ENCODE data around the gene STRA6.

The STRA6 gene

DNA sequence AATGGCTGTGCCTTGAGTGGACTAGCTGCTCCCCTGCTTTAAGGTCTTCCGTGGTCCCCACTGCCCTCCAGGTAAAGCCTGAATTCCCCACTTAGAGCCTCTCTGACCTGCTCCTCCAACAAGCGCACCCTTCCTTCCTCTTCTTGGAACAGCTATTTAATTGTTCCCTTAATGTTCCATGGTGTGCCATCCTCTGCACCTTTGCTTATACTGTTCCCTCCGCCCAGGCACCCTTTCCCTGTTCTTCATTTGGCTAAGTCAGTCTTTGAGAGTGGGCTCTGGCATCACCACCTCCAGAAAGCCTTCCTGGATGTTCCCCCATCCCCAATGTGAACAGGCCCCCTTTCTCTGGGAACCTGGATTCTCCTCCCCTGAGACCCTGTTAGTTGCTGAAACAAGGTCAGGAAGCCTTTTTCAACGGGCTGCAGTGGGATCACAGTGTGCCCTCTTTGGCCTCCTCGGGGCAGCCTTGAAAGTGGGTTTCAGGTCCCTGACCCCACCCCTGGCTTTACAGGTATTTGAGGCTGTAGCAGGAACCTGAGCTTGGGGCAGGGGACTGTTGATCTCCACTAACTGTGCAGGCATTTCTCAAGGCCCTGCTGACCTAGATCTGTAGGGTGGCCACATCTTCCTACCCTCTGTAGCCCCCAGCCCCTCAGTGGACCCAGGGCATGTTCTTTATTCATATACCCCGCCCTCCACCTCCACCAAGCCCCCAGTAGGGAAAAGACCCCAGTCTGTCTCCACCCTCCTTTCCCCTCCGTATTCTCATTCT, 24.1 kb downstream of the STRA6 start:
- TF ChIP-seq EZH2 (IDR thresholded peaks at IDR 0.05; ENCODE audit: borderline replicate concordance, low read depth, low read length, severe bottlenecking), result no peak
- TF ChIP-seq, protein P1, sequence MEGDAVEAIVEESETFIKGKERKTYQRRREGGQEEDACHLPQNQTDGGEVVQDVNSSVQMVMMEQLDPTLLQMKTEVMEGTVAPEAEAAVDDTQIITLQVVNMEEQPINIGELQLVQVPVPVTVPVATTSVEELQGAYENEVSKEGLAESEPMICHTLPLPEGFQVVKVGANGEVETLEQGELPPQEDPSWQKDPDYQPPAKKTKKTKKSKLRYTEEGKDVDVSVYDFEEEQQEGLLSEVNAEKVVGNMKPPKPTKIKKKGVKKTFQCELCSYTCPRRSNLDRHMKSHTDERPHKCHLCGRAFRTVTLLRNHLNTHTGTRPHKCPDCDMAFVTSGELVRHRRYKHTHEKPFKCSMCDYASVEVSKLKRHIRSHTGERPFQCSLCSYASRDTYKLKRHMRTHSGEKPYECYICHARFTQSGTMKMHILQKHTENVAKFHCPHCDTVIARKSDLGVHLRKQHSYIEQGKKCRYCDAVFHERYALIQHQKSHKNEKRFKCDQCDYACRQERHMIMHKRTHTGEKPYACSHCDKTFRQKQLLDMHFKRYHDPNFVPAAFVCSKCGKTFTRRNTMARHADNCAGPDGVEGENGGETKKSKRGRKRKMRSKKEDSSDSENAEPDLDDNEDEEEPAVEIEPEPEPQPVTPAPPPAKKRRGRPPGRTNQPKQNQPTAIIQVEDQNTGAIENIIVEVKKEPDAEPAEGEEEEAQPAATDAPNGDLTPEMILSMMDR (IDR thresholded peaks at IDR 0.05; ENCODE audit: borderline replicate concordance, extremely low read depth, low read length, poor library complexity, severe bottlenecking), result no peak
- no peak overlapping the region for H3K4me3 ChIP-seq (ENCODE audit: low read depth in 1 of 2, low read length in 2 of 2)
- H3K79me2 ChIP-seq (ENCODE audit: insufficient read depth, low read length), result no peaks in the 10 kb centered on the region
- H3K9me3 ChIP-seq (ENCODE audit: insufficient read depth, low read length, severe bottlenecking), result no peaks in the 10 kb centered on the region
- no peak for ATAC-seq (ENCODE audit: insufficient read depth, low read depth)
- H3K27ac ChIP-seq (ENCODE audit: low read length), result no peak overlapping the region
- no peaks in the 10 kb centered on the region for H3K27me3 ChIP-seq (ENCODE audit: insufficient read depth, low read length, poor library complexity)
- H3K4me1 ChIP-seq (ENCODE audit: insufficient read depth, low read length), result no peaks in the 10 kb centered on the region
- H4K20me1 ChIP-seq (ENCODE audit: insufficient read depth, low read length), result no peaks in the 10 kb centered on the region; the same call in 1 of the 2 replicates
- DNase-seq, result no peak
- no peak overlapping the region for H3K4me2 ChIP-seq (ENCODE audit: insufficient read depth, low read length)
- no peak overlapping the region for H3K9ac ChIP-seq (ENCODE audit: low read depth, low read length)
- H2AFZ ChIP-seq (ENCODE audit: low read depth, low read length), result no peak overlapping the region
- no peaks in the 10 kb centered on the region for H3K36me3 ChIP-seq (ENCODE audit: insufficient read depth, low read length)

DNA sequence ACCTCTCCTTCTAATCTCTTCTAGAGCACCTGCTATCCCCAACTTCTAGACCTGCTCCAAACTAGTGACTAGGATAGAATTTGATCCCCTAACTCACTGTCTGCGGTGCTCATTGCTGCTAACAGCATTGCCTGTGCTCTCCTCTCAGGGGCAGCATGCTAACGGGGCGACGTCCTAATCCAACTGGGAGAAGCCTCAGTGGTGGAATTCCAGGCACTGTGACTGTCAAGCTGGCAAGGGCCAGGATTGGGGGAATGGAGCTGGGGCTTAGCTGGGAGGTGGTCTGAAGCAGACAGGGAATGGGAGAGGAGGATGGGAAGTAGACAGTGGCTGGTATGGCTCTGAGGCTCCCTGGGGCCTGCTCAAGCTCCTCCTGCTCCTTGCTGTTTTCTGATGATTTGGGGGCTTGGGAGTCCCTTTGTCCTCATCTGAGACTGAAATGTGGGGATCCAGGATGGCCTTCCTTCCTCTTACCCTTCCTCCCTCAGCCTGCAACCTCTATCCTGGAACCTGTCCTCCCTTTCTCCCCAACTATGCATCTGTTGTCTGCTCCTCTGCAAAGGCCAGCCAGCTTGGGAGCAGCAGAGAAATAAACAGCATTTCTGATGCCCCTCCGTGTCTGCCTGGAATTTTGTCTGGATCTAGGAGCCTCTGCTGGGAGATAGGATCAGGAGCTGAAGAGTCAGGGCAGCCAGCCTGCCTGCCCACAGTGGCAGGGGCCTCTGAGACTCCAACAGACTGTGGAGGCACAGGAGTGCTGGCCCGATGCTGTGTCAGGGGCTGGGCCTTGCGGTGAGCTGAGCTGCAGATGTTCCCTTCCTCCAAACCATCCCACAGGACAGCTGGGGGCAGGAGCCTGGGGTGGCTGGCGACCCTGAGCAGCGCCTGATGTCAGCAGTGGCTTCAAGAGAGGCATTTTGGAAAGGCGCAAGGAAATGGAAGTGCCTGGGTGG, 26.0 kb downstream of the STRA6 start:
- no peak overlapping the region for H3K9ac ChIP-seq (ENCODE audit: low read depth, low read length)

DNA sequence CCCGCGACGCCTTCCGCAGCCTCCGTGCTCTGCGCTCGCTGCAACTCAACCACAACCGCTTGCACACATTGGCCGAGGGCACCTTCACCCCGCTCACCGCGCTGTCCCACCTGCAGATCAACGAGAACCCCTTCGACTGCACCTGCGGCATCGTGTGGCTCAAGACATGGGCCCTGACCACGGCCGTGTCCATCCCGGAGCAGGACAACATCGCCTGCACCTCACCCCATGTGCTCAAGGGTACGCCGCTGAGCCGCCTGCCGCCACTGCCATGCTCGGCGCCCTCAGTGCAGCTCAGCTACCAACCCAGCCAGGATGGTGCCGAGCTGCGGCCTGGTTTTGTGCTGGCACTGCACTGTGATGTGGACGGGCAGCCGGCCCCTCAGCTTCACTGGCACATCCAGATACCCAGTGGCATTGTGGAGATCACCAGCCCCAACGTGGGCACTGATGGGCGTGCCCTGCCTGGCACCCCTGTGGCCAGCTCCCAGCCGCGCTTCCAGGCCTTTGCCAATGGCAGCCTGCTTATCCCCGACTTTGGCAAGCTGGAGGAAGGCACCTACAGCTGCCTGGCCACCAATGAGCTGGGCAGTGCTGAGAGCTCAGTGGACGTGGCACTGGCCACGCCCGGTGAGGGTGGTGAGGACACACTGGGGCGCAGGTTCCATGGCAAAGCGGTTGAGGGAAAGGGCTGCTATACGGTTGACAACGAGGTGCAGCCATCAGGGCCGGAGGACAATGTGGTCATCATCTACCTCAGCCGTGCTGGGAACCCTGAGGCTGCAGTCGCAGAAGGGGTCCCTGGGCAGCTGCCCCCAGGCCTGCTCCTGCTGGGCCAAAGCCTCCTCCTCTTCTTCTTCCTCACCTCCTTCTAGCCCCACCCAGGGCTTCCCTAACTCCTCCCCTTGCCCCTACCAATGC, 27.1 kb downstream of the STRA6 start:
- Histone ChIP-seq H3K9ac (ENCODE audit: low read depth, low read length) (no peak overlapping the region), H3K4me3 (ENCODE audit: low read depth in 1 of 2, low read length in 2 of 2) (no peak overlapping the region), H3K27me3 (ENCODE audit: insufficient read depth, low read length, poor library complexity) (peaks cover 5% of the 10 kb centered on the region), H2AFZ (ENCODE audit: low read depth, low read length) (no peak overlapping the region), H3K79me2 (ENCODE audit: insufficient read depth, low read length) (no peaks in the 10 kb centered on the region), H3K4me2 (ENCODE audit: insufficient read depth, low read length) (no peak overlapping the region), H4K20me1 (ENCODE audit: insufficient read depth, low read length) (no peaks in the 10 kb centered on the region), H3K4me1 (ENCODE audit: insufficient read depth, low read length) (no peaks in the 10 kb centered on the region), H3K27ac (ENCODE audit: low read length) (no peak overlapping the region), H3K36me3 (ENCODE audit: insufficient read depth, low read length) (no peaks in the 10 kb centered on the region), H3K9me3 (ENCODE audit: insufficient read depth, low read length, severe bottlenecking) (no peaks in the 10 kb centered on the region)
- ATAC-seq (ENCODE audit: insufficient read depth, low read depth) (no peak), DNase-seq (no peak)
- TF ChIP-seq EZH2 (IDR thresholded peaks at IDR 0.05; ENCODE audit: borderline replicate concordance, low read depth, low read length, severe bottlenecking), result no peak
- TF ChIP-seq, protein P1 (IDR thresholded peaks at IDR 0.05; ENCODE audit: borderline replicate concordance, extremely low read depth, low read length, poor library complexity, severe bottlenecking), result no peak

More for the DNA sequence above, 26.0 kb downstream of the STRA6 start:
- Histone ChIP-seq H3K27me3 (ENCODE audit: insufficient read depth, low read length, poor library complexity) (no peaks in the 10 kb centered on the region), H2AFZ (ENCODE audit: low read depth, low read length) (no peak overlapping the region), H3K4me3 (ENCODE audit: low read depth in 1 of 2, low read length in 2 of 2) (no peak overlapping the region), H3K9me3 (ENCODE audit: insufficient read depth, low read length, severe bottlenecking) (no peaks in the 10 kb centered on the region), H3K4me2 (ENCODE audit: insufficient read depth, low read length) (no peak overlapping the region), H3K36me3 (ENCODE audit: insufficient read depth, low read length) (no peaks in the 10 kb centered on the region), H3K79me2 (ENCODE audit: insufficient read depth, low read length) (no peaks in the 10 kb centered on the region), H4K20me1 (ENCODE audit: insufficient read depth, low read length) (no peaks in the 10 kb centered on the region), H3K27ac (ENCODE audit: low read length) (no peak overlapping the region), H3K4me1 (ENCODE audit: insufficient read depth, low read length) (no peaks in the 10 kb centered on the region)
- TF ChIP-seq, protein P1 (IDR thresholded peaks at IDR 0.05; ENCODE audit: borderline replicate concordance, extremely low read depth, low read length, poor library complexity, severe bottlenecking), result no peak
- no peak for TF ChIP-seq EZH2 (IDR thresholded peaks at IDR 0.05; ENCODE audit: borderline replicate concordance, low read depth, low read length, severe bottlenecking)
- ATAC-seq (ENCODE audit: insufficient read depth, low read depth) (no peak), DNase-seq (no peak)

Data from DND-41 (cell line).